ENCODE measurements around the gene C2.
"Not testable (repeated sequence)": the region's sequence is repeated elsewhere in the genome, so short reads cannot be mapped to it uniquely, and the experiment has no call there.

Gene C2

DNA sequence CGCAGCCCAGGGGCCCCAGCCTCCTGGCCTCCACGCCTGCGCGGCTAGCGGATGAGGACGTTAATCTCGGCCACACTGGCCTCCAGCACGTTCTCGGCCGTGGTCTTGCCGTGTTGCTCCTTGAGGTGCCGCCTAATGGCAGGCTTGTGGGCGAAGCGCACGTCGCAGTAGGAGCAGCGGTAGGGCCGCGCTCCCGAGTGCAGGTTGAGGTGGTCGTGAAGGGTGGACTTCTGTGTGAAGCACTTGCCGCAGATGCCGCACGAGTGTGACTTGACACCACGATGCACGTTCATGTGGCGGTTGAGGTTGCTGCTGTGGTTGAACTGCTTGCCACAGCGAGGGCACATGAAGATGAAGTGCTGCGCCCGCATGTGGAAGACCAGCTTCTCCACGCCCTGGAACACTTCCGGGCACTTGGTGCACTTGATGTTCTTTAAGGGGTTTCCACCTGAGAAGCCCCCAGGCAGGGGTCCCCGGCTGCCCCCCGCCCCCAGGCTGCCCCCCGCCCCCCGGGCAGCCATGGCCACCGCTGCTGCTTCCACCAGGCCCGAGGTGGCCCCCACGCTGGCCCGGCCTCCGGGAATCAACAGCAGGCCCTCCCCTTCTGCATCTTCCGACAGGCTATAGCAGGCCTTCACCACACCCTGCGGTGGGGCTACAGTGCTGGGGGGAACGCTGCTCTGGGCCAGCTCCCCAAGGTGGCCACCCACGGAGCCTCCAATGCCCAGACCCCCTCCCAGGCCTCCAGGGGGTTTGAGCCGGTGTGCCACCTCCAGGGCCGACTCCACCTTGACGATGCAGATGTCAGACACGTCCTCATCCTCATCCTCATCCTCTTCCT lies 27.4 kb upstream of the C2 start:
- DNase-seq, result no peak

DNA sequence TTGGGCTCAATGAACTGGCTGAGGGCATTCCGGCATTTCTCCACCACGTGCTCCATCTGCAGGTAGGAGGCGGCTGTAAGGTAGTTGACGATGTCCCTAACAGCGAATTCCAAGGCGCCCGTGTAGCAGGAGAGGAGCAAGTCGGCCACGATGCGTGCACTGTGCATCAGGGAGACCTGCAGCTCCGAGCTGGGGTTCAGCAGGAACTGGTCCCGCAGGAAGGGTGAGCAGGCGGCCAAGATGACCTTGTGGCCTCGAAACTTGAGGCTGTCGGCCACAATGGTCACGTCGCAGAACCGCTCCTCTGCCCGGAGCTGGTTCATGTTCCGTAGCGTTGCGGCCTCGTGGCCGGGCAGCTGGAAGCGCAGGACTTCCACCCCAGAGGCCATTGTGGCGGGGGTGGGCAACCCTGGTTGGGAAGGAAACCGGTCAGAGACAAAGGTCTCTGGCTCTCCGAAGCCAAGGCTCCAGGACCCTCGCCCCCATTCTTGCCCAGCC lies 26.6 kb upstream of the C2 start:
- DNase-seq, result no peak

DNA sequence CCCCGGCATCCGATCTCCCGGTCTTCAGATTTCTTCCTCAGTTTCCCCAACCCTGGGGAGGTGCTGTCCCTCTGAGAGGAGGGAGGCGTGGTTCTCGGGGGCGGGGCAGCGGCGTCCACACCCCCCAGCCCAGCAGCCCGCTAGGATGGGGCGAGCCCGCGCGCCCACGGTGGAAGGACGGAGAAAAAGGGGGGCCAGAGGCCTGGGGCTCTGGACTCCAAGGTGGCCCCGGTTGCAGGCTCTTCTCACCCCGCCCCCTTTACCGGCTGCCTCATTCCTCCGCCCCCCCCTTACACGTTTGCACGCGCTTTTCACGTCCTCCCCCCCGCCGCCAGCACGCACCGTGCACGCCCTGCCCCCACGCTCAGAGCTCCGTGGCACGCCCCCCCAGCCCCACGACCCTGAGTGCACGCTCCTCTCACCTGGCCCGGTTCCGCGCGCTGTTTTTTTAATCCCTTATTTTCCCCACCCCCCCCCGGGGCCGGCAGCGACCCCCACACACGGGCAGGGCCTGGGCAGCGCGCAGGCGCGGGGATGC lies 26.0 kb upstream of the C2 start:
- peak; percentile 29 for DNase-seq

DNA sequence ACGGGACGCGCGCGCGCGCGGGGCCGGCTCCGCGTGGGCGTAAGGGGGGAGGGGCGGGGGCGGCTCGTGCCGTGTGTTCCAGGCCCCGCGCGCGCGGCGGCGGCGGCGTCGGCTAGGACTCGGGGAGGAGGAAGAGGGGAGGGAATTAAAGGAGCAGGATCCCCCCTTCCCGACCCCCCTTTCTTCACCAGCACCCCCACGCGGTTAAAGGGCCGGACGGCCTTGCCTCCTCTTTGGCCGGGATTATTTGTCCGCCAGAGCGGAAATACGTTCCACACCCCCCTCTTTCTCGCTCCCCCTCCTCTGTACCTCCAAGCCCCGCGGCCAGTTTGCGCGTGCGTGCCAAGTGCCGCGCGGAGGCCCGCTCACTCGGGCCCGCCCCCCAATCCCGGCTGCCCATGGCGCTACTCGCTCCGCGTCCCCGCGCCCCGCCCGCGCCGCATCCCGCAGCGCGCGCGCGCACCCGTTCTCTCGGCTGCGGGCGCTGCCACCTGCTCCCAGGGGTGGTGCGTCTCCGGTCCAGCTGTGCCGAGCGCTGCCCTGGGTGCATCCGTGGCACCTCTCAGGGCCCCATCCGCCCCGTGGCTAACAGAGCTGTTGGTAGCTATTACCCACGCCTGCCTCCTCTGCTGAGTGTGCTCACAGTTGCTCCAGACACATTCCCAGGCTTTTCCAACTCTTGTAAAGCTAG lies 25.4 kb upstream of the C2 start, which contains the start of gene ZBTB12:
Gene ZBTB12 (minus strand): TSS at position 134 of the 691 bp plus-strand sequence. CDS start 781 bp downstream, outside the sequence.
- DNase-seq, result peak; percentile 98

DNA sequence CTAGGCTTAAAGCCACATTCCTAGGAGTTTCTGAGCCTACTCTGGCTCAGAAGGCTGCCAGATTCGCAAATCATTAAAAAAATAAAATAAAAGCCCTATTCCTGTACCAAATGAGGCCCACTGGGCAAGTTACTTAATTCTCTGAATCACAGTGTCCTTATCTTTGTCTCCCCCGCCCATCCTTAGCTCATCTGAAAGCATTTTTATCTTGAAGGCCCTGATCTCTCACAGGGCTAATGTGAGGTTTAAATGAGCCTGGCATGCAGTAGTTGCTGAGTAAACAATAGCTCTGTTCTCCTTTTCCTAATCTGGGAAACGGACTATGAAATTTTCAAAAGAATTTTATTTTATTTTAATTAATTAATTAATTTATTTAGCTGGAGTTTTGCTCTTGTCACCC lies 23.6 kb upstream of the C2 start:
- DNase-seq, result no peak

DNA sequence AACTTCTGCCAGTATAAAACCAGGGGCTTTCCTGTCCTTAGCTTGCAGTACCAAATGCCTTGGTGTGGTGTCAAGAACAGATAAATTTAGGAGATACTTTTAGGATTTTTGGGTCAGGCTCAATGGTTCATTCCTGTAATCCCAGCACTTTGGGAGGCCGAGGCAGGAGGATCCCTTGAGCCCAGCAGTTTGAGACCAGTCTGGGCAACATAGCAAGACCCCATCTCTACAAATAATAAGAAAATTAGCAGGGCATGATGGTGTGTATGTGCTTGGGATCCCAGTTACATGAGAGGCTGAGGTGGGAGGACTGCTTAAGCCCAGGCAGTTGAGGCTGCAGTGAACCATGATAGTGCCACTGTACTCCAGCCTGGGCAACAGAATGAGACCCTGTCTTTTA lies 22.5 kb upstream of the C2 start:
- no peak for DNase-seq

DNA sequence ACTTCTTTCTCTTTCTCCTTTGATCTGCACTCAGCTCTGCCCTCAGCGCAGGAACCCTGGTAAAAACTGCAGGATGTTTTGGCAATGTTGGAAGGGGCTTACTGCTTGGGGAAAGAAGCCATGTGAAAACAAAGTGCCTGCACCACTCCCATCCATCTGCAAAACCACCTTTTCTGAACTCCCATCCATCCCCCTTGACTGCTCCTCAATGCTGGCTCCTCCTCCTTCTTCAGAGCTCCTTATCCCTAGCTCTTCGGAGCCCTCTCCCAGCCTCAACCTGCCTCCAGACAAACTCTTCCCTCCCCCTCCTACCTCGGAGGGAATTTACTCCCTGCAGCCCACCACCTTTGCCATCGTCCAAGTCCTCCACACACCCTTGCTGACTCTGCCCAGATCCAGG lies 21.4 kb upstream of the C2 start:
- no peak for DNase-seq

DNA sequence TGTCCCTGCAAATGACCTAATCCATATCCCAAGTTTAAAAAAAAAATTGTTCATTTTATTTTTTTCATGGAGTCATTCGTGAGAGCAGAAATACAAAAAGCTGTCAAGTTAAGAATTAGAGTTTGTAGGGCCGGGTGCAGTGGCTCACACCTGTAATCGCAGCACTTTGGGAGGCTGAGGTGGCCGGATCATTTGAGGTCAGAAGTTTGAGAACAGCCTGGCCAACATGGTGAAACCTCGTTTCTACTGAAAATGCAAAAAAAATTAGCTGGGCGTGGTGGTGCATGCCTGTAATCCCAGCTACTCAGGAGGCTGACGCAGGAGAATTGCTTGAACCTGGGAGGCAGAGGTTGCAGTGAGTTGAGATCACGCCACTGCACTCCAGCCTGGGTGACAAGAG lies 20.8 kb upstream of the C2 start:
- not testable (repeated sequence) for DNase-seq

DNA sequence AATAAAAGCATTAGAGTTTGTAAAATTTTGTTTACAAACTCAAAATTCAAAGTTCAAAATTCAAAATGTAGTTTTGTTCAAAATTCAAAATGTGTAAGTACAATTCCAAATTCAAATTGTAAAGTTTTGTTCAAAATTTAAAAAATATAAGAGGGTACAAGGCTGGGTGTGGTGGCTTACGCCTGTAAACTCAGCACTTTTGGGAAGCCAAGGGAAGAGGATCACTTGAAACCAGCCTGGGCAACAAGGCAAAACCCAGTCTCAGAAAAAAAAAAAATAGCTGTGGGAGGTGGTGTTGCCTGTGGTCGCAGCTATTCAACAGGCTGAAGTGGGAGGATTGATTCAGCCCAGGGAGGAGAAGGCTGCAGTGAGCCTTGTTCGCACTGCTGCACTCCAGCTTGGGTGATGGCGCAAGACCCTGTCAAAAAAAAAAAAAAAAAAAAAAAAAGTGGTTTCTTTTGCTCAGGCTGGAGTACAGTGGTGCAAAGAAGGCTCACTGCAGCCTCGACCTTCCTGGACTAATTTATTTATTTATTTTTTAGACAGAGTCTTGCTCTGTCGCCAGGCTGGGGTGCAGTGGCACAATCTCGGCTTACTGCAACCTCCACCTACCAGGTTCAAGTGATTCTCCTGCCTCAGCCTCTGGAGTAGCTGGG lies 20.2 kb upstream of the C2 start:
- peak; percentile 24 for DNase-seq

DNA sequence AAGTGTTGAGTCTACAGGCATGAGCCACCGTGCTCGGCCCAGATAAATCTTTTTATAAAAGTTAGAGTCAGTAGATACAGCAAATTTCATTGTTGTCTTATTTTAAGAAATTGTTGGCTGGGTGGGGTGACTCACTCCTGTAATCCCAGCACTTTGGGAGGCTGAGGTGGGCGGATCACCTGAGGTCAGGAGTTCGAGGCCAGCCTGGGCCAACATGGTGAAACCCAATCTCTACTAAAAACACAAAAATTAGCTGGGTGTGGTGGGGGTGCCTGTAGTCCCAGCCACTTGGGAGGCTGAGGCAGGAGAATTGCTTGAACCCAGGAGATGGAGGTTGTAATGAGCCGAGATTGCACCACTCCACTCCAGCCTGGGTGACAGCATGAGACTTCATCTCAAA lies 19.3 kb upstream of the C2 start:
- DNase-seq, result not testable (repeated sequence)

DNA sequence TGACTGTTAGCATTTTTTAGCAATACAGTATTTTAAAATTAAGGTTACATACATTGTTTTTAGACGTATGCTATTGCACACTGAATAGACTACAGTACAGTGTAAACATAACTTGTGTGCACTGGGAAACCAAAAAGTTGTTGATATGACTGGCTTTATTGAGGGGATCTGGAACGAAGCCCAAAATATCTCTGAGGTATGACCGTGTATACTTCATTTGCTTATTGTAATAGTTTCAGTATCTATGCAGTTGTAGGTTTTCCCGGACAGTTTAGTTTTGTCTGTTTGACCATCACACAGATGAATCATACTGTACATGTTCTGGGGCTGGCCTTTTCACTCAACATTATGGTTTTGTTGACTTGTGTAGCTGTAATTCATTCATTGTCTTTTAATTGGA lies 18.7 kb upstream of the C2 start:
- no peak for DNase-seq

DNA sequence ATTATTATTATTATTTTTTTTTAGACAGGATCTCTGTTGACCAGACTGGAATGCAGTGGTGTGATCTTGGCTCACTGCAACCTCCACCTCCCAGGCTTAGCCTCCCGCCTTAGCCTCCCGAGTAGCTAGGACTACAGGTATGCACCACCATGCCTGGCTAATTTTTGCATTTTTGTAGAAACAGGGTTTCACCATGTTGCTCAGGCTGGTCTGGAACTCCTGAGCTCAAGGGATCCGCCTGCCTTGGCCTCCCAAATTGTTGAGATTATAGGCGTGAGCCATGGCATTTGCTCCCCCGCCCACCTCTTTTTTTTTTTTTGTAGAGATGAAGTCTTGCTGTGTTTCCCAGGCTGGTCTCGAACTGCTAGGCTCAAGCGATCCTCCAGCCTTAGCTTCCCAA lies 18.2 kb upstream of the C2 start:
- not testable (repeated sequence) for DNase-seq

DNA sequence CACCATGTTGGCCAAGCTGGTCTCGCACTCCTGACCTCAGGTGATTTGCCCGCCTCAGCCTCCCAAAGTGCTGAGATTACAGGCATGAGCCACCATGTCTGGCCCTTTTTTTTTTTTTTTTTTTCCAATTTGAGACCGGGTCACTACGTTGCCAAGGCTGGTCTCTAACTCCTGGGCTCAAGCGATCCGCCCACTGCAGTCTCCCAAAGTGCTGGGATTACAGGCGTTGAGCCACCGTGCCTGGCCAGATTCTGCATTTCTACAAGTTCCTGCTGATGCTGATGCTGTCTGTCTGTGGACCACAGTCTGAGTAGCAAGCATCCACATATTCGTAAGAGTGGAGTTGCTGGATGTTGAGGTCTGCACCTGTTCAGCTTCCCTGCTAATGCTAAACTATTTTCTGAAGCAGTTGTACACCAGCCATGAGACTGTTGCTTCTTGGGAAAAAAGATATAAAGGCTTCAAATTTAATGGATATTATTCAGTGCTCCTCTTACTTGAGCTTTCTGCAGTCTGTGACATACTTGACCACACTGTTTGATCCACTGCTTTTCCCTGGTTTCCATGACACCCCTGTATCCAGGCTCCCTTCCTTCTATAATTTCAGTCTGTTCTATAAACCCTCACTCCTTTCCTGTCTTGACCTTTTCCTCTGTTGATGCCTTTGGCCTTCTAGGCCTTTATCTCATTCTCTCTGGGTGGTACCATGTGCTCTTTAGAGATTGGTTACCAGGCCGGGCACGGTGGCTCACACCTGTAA lies 15.5 kb upstream of the C2 start:
- DNase-seq, result no peak

DNA sequence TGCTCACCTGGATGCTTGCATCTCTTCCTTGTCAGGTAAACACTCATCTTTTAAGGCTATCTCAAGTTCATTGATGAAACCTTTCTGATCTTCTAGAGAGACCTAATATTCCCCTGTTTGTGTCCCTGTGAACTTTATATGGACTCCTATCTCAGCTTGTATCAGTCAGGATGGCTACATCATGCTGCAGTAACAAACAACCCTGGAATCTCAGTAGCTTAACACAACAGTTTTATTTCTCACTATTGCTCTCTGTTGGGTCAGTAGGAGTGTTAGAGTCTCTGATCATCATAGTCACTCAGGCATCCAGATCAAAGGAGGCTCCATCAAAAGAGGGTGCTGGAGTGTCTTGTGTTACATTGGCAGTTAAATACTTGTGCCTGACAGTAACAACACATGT lies 12.2 kb upstream of the C2 start:
- DNase-seq, result no peak

DNA sequence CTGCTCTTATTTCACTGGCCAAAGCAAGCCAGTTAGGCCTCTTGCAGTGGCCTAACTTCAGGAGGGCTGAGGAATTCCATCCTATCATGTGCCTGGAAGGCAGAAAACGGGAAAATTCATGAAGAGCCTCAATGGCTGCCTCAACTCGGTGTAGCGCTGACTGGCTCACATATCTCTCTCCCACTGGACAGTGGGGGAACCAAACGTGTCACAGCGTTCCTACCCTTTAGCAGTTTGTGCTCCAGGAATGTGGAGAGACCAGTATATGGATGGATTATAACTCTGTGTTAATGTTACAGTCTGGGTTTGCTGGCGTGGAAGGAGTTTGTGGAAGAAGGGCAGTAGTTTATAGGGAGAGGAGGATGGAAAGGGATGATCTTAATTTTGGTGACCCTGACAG lies 11.8 kb upstream of the C2 start:
- no peak for DNase-seq

DNA sequence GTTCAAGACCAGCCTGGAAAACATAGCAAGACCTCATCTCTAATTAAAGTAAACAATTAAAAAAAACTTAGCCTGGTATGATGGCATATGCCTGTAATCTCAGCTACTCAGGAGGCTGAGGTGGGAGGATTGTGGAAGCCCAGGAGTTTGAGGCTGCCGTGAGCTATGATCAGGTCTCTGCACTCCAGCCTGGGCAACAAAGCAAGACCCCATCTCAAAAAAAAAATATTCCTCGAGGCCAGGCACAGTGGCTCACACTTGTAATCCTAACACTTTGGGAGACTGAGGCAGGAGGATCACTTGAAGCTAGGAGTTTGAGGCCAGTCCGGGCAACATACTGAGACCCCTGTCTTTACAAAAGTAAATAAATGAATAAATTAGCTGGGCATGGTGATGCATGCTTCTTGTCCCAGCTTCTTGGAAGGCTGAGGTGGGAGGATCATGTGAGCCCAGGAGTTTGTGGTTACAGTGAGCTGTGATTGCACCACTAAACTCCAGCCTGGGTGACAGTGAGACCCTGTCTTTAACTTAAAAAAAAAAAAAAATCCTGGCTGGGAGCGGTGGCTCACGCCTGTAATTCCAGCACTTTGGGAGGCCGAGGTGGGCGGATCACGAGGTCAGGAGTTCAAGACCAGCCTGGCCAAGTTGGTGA lies 9.3 kb upstream of the C2 start:
- no peak for DNase-seq

DNA sequence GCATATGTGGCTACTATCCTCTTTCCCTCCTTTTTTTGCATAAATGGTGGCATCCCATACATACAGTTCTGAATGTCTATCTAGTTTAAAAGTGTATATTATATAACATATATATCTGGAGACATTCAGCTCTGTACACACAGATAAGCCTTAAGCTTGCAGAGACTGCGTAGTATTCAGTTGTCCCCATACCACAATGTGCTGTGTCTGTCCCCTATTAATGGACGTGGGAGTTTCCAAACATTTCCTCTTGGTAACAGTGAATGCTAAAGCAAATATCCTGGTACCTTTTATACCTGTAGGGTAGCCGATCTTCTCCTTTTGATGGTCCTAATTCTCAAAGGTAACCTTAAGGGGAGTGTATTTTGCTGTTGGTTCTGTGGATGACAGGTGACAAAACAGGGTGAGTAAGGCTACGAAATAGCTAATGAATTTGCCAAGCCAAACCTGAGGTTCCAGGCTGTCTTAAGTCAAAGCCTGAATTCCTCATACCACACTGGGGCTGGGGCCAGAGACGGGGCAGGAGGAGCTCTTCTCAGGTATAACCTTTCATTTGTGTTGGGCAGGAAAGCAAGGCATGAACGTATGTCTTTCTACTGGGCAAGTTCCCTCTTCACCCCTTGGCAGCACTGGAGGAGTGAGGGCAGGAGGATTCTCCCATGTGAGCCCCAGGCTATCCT lies 7.8 kb upstream of the C2 start:
- DNase-seq, result no peak

DNA sequence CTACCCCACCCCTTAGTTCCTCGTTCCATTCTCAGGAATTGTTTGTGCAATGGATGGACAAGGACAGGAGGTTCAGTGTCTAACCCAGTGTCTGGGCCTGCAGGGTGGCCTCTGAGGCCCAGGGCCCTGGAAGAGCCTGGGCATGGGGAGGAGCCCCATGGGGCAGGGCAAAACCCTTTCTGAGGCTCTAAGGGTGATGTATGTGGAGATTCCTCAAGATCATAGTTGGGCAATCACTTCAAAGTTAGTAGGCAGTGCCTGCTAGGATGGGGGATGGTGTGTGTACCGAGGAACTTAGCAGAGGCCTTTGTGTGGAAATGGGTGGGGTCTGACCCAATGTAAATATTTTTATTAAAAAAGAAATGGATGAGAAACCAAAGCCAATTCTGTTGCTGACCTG lies 6.7 kb upstream of the C2 start:
- DNase-seq, result no peak

DNA sequence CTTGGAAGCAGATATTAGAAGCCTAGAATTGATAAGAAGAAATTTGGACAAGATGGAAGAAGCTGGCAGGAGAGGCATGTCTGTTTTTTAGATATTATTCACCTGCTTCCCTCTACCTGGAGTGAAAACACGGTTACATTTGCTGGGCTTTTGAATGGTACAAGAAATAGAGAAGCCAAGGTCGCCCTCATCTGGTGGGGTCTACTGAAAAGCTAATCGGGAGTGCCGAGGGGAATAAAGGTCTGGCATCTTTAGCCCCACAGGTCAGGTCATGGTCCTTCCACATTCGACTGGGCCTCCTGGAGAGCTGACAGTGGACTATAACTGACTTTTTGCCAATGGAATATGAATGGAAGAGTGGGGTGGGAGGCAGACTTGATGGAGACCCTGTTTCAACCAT lies 4.6 kb upstream of the C2 start:
- DNase-seq, result no peak

DNA sequence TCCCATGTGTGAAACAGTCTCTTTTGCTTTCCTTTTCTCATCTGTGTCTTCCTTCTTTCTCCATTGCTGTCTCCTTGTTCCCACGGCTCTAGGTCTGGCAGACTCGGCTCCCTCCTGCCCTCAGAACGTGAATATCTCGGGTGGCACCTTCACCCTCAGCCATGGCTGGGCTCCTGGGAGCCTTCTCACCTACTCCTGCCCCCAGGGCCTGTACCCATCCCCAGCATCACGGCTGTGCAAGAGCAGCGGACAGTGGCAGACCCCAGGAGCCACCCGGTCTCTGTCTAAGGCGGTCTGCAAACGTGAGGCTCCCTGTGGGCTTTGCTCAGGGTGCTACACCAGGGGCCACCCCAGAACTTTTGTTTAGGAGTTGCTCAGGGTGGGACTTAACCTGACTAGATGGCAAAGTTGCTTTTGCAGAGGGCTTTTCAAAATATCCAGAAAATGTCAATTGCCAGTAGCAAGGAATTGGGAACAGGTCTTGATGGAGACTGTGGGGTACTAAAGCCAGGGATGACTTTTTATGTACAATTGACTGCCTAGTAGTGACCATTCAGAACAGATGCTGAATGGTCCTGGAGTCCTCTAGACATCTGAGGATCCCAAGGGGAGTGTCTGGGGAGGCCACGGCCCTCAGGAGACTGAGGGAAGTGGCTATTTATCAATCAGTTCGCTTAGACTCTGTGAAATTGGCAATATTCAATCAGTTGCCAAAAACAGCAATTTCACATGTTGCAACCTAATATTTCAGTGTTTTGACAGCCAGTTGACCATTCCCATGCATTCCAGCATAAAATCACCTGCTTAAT lies 550 bp downstream of the C2 start:
- DNase-seq, result no peak

DNA sequence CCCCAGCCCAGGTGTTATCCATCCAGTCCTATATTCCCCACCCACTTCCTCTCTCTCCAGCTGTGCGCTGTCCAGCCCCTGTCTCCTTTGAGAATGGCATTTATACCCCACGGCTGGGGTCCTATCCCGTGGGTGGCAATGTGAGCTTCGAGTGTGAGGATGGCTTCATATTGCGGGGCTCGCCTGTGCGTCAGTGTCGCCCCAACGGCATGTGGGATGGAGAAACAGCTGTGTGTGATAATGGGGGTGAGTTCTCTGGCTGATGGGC lies 1.1 kb downstream of the C2 start:
- no peak for DNase-seq
